Endothelial cell of umbilical vein (primary cell): ENCODE results near the gene GPR162. TPM values are rescaled to one million over a fixed set of nuclear protein-coding genes. Genes with fewer than 3 reads are reported as not detected.

Experiments used
- BruUV-seq: library from RNA; stranded (reverse); fragments of 400-500 nt; replicated peaks from 2 replicates; lab custom pipeline; 2021; lab: Mats Ljungman, UMichigan
- CTCF ChIA-PET: fragments of 300-600, 350-600 bp; sonication (Branson Sonifier 250); formaldehyde crosslinking; loops from one replicate; lab custom pipeline; 2021; ENCODE audit warnings: antibody characterized with exemption, inconsistent platforms; lab: Charles Lee
- POLR2A ChIA-PET: fragments of 300-600, 350-600 bp; sonication (Branson Sonifier 250); formaldehyde crosslinking; loops from one replicate; lab custom pipeline; 2021; ENCODE audit warnings: antibody characterized with exemption, inconsistent platforms; lab: Charles Lee
- DNase-seq: peaks from one replicate; pipeline ENCODE4 v3.0.0-alpha.2; 2011; ENCODE audit warnings: low read depth, low spot score
- FAIRE-seq: peaks from 2 replicates; lab custom pipeline; 2011; peaks lifted over from hg19 to GRCh38; lab: Jason Lieb, UNC
- H2AFZ ChIP-seq: 2 replicates; pipeline ENCODE4 v1.6.0; 2012; ENCODE audit warnings: low read depth, low read length, control low read depth, inconsistent platforms
- H3K27ac ChIP-seq: 2 replicates; pipeline ENCODE4 v1.5.1; 2011; ENCODE audit warnings: low read depth, mild to moderate bottlenecking, control low read depth, low read length, moderate library complexity; ENCODE audit not compliant: insufficient read depth
- H3K27me3 ChIP-seq, 2 experiments: 2 replicates each; pipeline versions ENCODE4 v1.6.0 to v1.6.1; 2011; ENCODE audit warnings: low read length in 2 of 2, mixed read lengths in 1 of 2; ENCODE audit not compliant: control insufficient read depth in 2 of 2, insufficient read depth in 2 of 2
- H3K36me3 ChIP-seq, 2 experiments: 2 replicates in 1 of 2; 3 replicates in 1 of 2; pipeline ENCODE4 v1.5.1; 2011; ENCODE audit warnings: low read length in 2 of 2, mild to moderate bottlenecking in 1 of 2, moderate library complexity in 1 of 2; ENCODE audit not compliant: control insufficient read depth in 2 of 2, insufficient read depth in 2 of 2; ENCODE audit errors: extremely low read depth in 1 of 2
- H3K4me1 ChIP-seq: 3 replicates; pipeline ENCODE4 v1.5.1; 2011; ENCODE audit warnings: mild to moderate bottlenecking, low read length; ENCODE audit not compliant: control insufficient read depth, insufficient read depth; ENCODE audit errors: extremely low read depth
- H3K4me2 ChIP-seq: 2 replicates; pipeline ENCODE4 v1.6.1; 2011; ENCODE audit warnings: low read length, control low read depth, mixed read lengths; ENCODE audit not compliant: insufficient read depth
- H3K4me3 ChIP-seq, 3 experiments: fragments of 200-600 bp in 1 of 3; sonication (generic), shearing (Covaris generic) in 1 of 3; replicated peaks in 1 of 3; 2 replicates each; pipeline ENCODE4 v1.5.1; 2011 to 2016; ENCODE audit warnings: control low read depth in 3 of 3, low read length in 3 of 3, mild to moderate bottlenecking in 2 of 3, inconsistent platforms in 1 of 3, low read depth in 1 of 3, moderate library complexity in 1 of 3; ENCODE audit not compliant: insufficient read depth in 1 of 3
- H3K79me2 ChIP-seq: 2 replicates; pipeline ENCODE4 v1.6.0; 2012; ENCODE audit warnings: low read length, inconsistent platforms; ENCODE audit not compliant: control insufficient read depth, insufficient read depth
- H3K9ac ChIP-seq: replicated peaks from 2 replicates; pipeline ENCODE3; 2011; ENCODE audit warnings: low read length, control low read depth; ENCODE audit not compliant: insufficient read depth; ENCODE audit errors: extremely low read depth
- H3K9me1 ChIP-seq: replicated peaks from 3 replicates; pipeline ENCODE4 v1.6.0; 2011; ENCODE audit warnings: mild to moderate bottlenecking, low read length; ENCODE audit not compliant: control insufficient read depth, insufficient read depth; ENCODE audit errors: extremely low read depth
- H3K9me3 ChIP-seq: replicated peaks from 2 replicates; pipeline ENCODE4 v1.5.1; 2012; ENCODE audit warnings: low read length, inconsistent platforms; ENCODE audit not compliant: control insufficient read depth, insufficient read depth
- H4K20me1 ChIP-seq: replicated peaks from 2 replicates; pipeline ENCODE3; 2011; ENCODE audit warnings: mild to moderate bottlenecking, low read length; ENCODE audit not compliant: control insufficient read depth, insufficient read depth; ENCODE audit errors: extremely low read depth
- CTCF ChIP-seq, 2 donors: IDR thresholded peaks; 1 replicate in 1 of 2; 2 replicates in 1 of 2; pipeline ENCODE4 v1.5.1; 2011; ENCODE audit warnings: low read length in 2 of 2, mild to moderate bottlenecking in 2 of 2, moderate library complexity in 2 of 2, control low read depth in 1 of 2, inconsistent platforms in 1 of 2, low read depth in 1 of 2; ENCODE audit not compliant: insufficient read depth in 1 of 2; ENCODE audit errors: extremely low read depth in 1 of 2
- EZH2 ChIP-seq: IDR thresholded peaks from 2 replicates; pipeline ENCODE4 v1.6.1; 2012; ENCODE audit warnings: borderline replicate concordance, low read depth, mild to moderate bottlenecking, moderate library complexity, low read length, inconsistent platforms; ENCODE audit not compliant: severe bottlenecking
- FOS ChIP-seq: IDR thresholded peaks from 2 replicates; pipeline ENCODE4 v1.6.1; 2011; ENCODE audit warnings: mild to moderate bottlenecking, low read length, moderate library complexity, borderline replicate concordance; ENCODE audit not compliant: insufficient read depth
- GATA2 ChIP-seq: IDR thresholded peaks from 2 replicates; pipeline ENCODE4 v1.7.0; 2011; ENCODE audit warnings: low read depth, mild to moderate bottlenecking, moderate library complexity, mixed read lengths, low read length; ENCODE audit not compliant: insufficient read length, insufficient read depth
- JUN ChIP-seq: IDR thresholded peaks from 2 replicates; pipeline ENCODE4 v1.6.1; 2011; ENCODE audit warnings: borderline replicate concordance, low read depth; ENCODE audit not compliant: insufficient read length, insufficient read depth
- MYC ChIP-seq: IDR thresholded peaks from one replicate; pipeline ENCODE4 v1.6.1; 2011; ENCODE audit warnings: mild to moderate bottlenecking, low read depth, low read length
- POLR2A ChIP-seq: IDR thresholded peaks from 2 replicates; pipeline ENCODE4 v1.6.1; 2012; ENCODE audit warnings: low read depth, mild to moderate bottlenecking, control low read depth, low read length
- POLR2AphosphoS5 ChIP-seq: IDR thresholded peaks from 2 replicates; pipeline ENCODE4 v1.6.1; 2012; ENCODE audit warnings: low read depth, mild to moderate bottlenecking, control low read depth, low read length, moderate library complexity; ENCODE audit not compliant: insufficient read depth
- dilution Hi-C: fragments of 300-500 bp; cut with MboI; formaldehyde crosslinking; loops from one replicate; pipeline ENCODE4 v1.15.0; 2019; ENCODE audit warnings: low sequenced_read_pairs; ENCODE audit not compliant: extremely low pct_ligation_motif_present
- intact Hi-C: fragments of 100-400 bp; cut with micrococcal nuclease; formaldehyde crosslinking; loops from one replicate; pipeline ENCODE4 v1.10.0; 2022
- polyA plus RNA-seq, 4 experiments: library from polyadenylated mRNA; depleted of rRNA in 3 of 4; stranded (reverse) in 3 of 4; unstranded in 1 of 4; fragments of >200 nt; gene quantifications; 2 replicates each; pipeline versions ENCODE4 v1.2.1 to v1.2.3, GENCODE V29; 2011 to 2012; ENCODE audit warnings: missing spikeins in 1 of 4
- total RNA-seq: library from RNA; stranded (reverse); gene quantifications from 2 replicates; pipeline ENCODE4 v1.2.3, GENCODE V29; 2021
- TF ChIP-seq, protein P1 (sequence below): IDR thresholded peaks from 2 replicates; pipeline ENCODE4 v1.6.1; 2011; ENCODE audit not compliant: insufficient read depth, insufficient read length

The GPR162 gene
- total and polyA plus RNA-seq, 2 donors (not counting 3 experiments of a cell fraction or from before 2014, with no cell fraction given), result 9.7 to 13.7 TPM

DNA sequence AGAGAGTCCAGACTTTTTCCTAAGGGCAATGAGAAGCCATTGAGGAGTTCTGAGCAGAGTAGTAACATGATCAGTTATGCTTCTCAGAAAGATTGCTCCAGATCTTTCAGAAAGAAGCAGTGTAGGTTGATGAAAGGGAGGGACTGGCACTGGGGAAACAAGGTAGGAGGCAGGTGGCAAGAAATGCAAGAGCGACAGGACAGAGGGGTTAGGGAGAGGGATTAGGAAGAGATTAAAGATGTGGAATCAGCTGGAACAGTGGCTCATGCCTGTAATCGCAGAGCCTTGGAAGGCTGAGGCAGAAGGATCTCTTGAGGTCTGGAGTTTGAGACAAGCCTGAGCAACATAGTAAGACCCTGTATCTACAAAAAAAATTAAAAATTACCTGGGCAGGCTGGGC is 26.1 kb downstream of the GPR162 start:
- POLR2A ChIA-PET, result no interaction called here
- H3K36me3 ChIP-seq, result peaks cover 9 to 38% of the 10 kb centered on the region in 2 experiments
- CTCF ChIA-PET, result interaction anchor here (1.5 to 1.8 kb wide), 2 partner anchors 12 to 22 kb away, joined by 3 read pairs; no protein-coding TSS in a partner anchor

More for the DNA sequence above, 26.1 kb downstream of the GPR162 start:
- H2AFZ ChIP-seq, result no peak overlapping the region
- no peak for FAIRE-seq
- dilution Hi-C loops (no loop called here), intact Hi-C loops (no loop called here)
- no TSS peak for BruUV-seq
- no peaks in the 10 kb centered on the region for H3K9me1 ChIP-seq
- no peak overlapping the region for H3K4me2 ChIP-seq
- H3K9ac ChIP-seq, result no peak overlapping the region
- H3K4me3 ChIP-seq, result no peak overlapping the region
- TF ChIP-seq EZH2 (no peak), GATA2 (no peak), FOS (no peak), JUN (no peak), POLR2AphosphoS5 (no peak), CTCF (IDR thresholded peaks at IDR 0.05; ENCODE audit: extremely low read depth in 1 of 2, insufficient read depth in 1 of 2, low read depth in 1 of 2, low read length in 2 of 2) (no peak), MYC (no peak), POLR2A (no peak)
- TF ChIP-seq, protein P1, sequence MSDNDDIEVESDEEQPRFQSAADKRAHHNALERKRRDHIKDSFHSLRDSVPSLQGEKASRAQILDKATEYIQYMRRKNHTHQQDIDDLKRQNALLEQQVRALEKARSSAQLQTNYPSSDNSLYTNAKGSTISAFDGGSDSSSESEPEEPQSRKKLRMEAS, result no peak
- H3K79me2 ChIP-seq, result peaks cover 20% of the 10 kb centered on the region
- DNase-seq, result no peak
- no peaks in the 10 kb centered on the region for H4K20me1 ChIP-seq
- H3K4me1 ChIP-seq, result peaks cover 11% of the 10 kb centered on the region
- no peaks in the 10 kb centered on the region for H3K27me3 ChIP-seq
- no peak overlapping the region for H3K27ac ChIP-seq
- H3K9me3 ChIP-seq, result no peaks in the 10 kb centered on the region
